SK-N-SH treated with all-trans-retinoic acid at 6 μM for 48 hours (cell line): Measurements from ENCODE around the gene TRPV4.

Experiments
- ATAC-seq: fragments of 200-7000 bp; cut with Tn5 transposase; 3 replicates; pipeline ENCODE4 v1.9.1; 2020; ENCODE audit warnings: mild to moderate bottlenecking, moderate library complexity
- ARNTL ChIP-seq: fragments of 450-650 bp; formaldehyde crosslinking; IDR thresholded peaks from 2 replicates; pipeline ENCODE4 v1.5.0; 2020; ENCODE audit warnings: low read depth, mild to moderate bottlenecking, moderate library complexity, borderline replicate concordance
- BACH2 ChIP-seq: fragments of 250-450 bp; sonication (Bioruptor Pico); IDR thresholded peaks from 2 replicates; pipeline ENCODE4 v1.9.0; 2021; ENCODE audit warnings: mild to moderate bottlenecking, borderline replicate concordance
- CREB5 ChIP-seq: fragments of 250-450 bp; sonication (Bioruptor Pico); IDR thresholded peaks from 2 replicates; pipeline ENCODE4 v1.5.1; 2020; ENCODE audit warnings: low read depth, mild to moderate bottlenecking, moderate library complexity
- CSDC2 ChIP-seq: fragments of 250-450 bp; sonication (Bioruptor Pico); IDR thresholded peaks from 2 replicates; pipeline ENCODE4 v1.5.0; 2020; ENCODE audit warnings: mild to moderate bottlenecking, moderate library complexity
- CSRNP3 ChIP-seq: fragments of 250-450 bp; sonication (Bioruptor Pico); IDR thresholded peaks from 2 replicates; pipeline ENCODE4 v1.5.1; 2021; ENCODE audit warnings: mild to moderate bottlenecking, moderate library complexity
- ESRRG ChIP-seq: fragments of 250-450 bp; sonication (Bioruptor Pico); IDR thresholded peaks from 2 replicates; pipeline ENCODE4 v1.6.1; 2021; ENCODE audit warnings: mild to moderate bottlenecking
- GLIS3 ChIP-seq: fragments of 250-450 bp; sonication (Bioruptor Pico); IDR thresholded peaks from 2 replicates; pipeline ENCODE4 v1.5.0; 2020; ENCODE audit warnings: mild to moderate bottlenecking, moderate library complexity
- OSR1 ChIP-seq: fragments of 250-450 bp; sonication (Bioruptor Pico); IDR thresholded peaks from 2 replicates; pipeline ENCODE4 v1.8.0; 2022; ENCODE audit warnings: moderate library complexity, mild to moderate bottlenecking, inconsistent platforms
- PATZ1 ChIP-seq: fragments of 250-450 bp; sonication (Bioruptor Pico); IDR thresholded peaks from 2 replicates; pipeline ENCODE4 v1.8.0; 2020; ENCODE audit warnings: mild to moderate bottlenecking, moderate library complexity, borderline replicate concordance
- POU6F1 ChIP-seq: fragments of 250-450 bp; sonication (Bioruptor Pico); IDR thresholded peaks from 2 replicates; pipeline ENCODE4 v1.8.0; 2021; ENCODE audit warnings: low read depth, mild to moderate bottlenecking, moderate library complexity, borderline replicate concordance
- PPARA ChIP-seq: fragments of 250-450 bp; sonication (Bioruptor Pico); IDR thresholded peaks from 2 replicates; pipeline ENCODE4 v1.5.0; 2020; ENCODE audit warnings: mild to moderate bottlenecking, borderline replicate concordance
- RARB ChIP-seq: fragments of 250-450 bp; sonication (Bioruptor Pico); IDR thresholded peaks from 2 replicates; pipeline ENCODE4 v1.8.0; 2021; ENCODE audit warnings: mild to moderate bottlenecking, moderate library complexity
- SNAI2 ChIP-seq: fragments of 250-450 bp; sonication (Bioruptor Pico); IDR thresholded peaks from 2 replicates; pipeline ENCODE4 v1.5.0; 2020; ENCODE audit warnings: mild to moderate bottlenecking, moderate library complexity
- TOX ChIP-seq: fragments of 250-450 bp; sonication (Bioruptor Pico); IDR thresholded peaks from 2 replicates; pipeline ENCODE4 v1.8.0; 2021; ENCODE audit warnings: mild to moderate bottlenecking, moderate library complexity, borderline replicate concordance
- TSHZ2 ChIP-seq: fragments of 250-450 bp; sonication (Bioruptor Pico); IDR thresholded peaks from 2 replicates; pipeline ENCODE4 v1.5.0; 2020; ENCODE audit warnings: mild to moderate bottlenecking, moderate library complexity
- ZC3H10 ChIP-seq: fragments of 250-450 bp; sonication (Bioruptor Pico); IDR thresholded peaks from 2 replicates; pipeline ENCODE4 v1.5.1; 2021; ENCODE audit warnings: mild to moderate bottlenecking, moderate library complexity
- ZFP30 ChIP-seq: fragments of 450-650 bp; formaldehyde crosslinking; IDR thresholded peaks from 2 replicates; pipeline ENCODE4 v1.5.0; 2022; ENCODE audit warnings: mild to moderate bottlenecking, moderate library complexity
- ZNF565 ChIP-seq: fragments of 450-650 bp; formaldehyde crosslinking; conservative IDR thresholded peaks from 2 replicates; pipeline ENCODE4 v1.5.0; 2020; ENCODE audit warnings: low read depth, mild to moderate bottlenecking, moderate library complexity
- ZNF8 ChIP-seq: fragments of 450-650 bp; formaldehyde crosslinking; IDR thresholded peaks from 2 replicates; pipeline ENCODE4 v1.5.0; 2020; ENCODE audit warnings: mild to moderate bottlenecking, moderate library complexity

Gene TRPV4

GRCh38 chr12:109770104-109770860, 62.9 kb downstream of the TRPV4 start (continued):
- TF ChIP-seq TSHZ2 (CRISPR knock-in tag): no peak
- no peak for TF ChIP-seq POU6F1 (CRISPR knock-in tag)
- no peak for TF ChIP-seq ZFP30 (CRISPR knock-in tag)
- no peak for TF ChIP-seq ARNTL (CRISPR knock-in tag)
- no peak for TF ChIP-seq OSR1 (CRISPR knock-in tag)
- no peak for TF ChIP-seq BACH2 (CRISPR knock-in tag)
- no peak for TF ChIP-seq GLIS3
- no peak for TF ChIP-seq CSRNP3
- TF ChIP-seq ESRRG: no peak

- no peak for ATAC-seq
- TF ChIP-seq RARB (CRISPR knock-in tag) (no peak), ZC3H10 (CRISPR knock-in tag) (no peak), OSR1 (CRISPR knock-in tag) (no peak), CSRNP3 (no peak), SNAI2 (CRISPR knock-in tag) (no peak), CREB5 (CRISPR knock-in tag) (no peak), CSDC2 (CRISPR knock-in tag) (no peak), ZNF565 (CRISPR knock-in tag) (no peak), ZNF8 (CRISPR knock-in tag) (no peak), ARNTL (CRISPR knock-in tag) (no peak), PPARA (CRISPR knock-in tag) (no peak), PATZ1 (CRISPR knock-in tag) (no peak), TSHZ2 (CRISPR knock-in tag) (no peak), TOX (CRISPR knock-in tag) (no peak), ZFP30 (CRISPR knock-in tag) (no peak), BACH2 (CRISPR knock-in tag) (no peak)
- TF ChIP-seq, all 23 proteins: peak for 0
Observed at GRCh38 chr12:109768901-109769670, 64.1 kb downstream of the TRPV4 start.
